WTC11 (cell line): Measurements from ENCODE around the gene PITPNC1. TPM values are rescaled to one million over a fixed set of nuclear protein-coding genes. Genes with fewer than 3 reads are reported as not detected.

Source experiments
- ATAC-seq: fragments of 200-7000 bp; cut with Tn5 transposase; 2 replicates; pipeline ENCODE4 v1.10.0; 2021; ENCODE audit warnings: mild to moderate bottlenecking, moderate library complexity
- CTCF ChIA-PET: fragments of 300-600 bp; sonication (Branson Sonifier 250); formaldehyde crosslinking; loops from one replicate; lab custom pipeline; 2021; ENCODE audit warnings: antibody characterized with exemption; lab: Charles Lee
- POLR2A ChIA-PET: fragments of 350-600 bp; sonication (Branson Sonifier 250); formaldehyde crosslinking; loops from one replicate; lab custom pipeline; 2021; ENCODE audit warnings: antibody characterized with exemption; lab: Charles Lee
- DNase-seq: peaks from one replicate; pipeline ENCODE4 v3.0.0; 2021; ENCODE audit warnings: low spot score
- H3K27ac Mint-ChIP-seq: 2 replicates; pipeline ENCODE4 v1.8.0; 2021; ENCODE audit warnings: mixed read lengths
- H3K27me3 Mint-ChIP-seq: 2 replicates; pipeline ENCODE4 v1.8.0; 2021; ENCODE audit warnings: low read depth, mild to moderate bottlenecking, moderate library complexity, mixed read lengths
- H3K36me3 Mint-ChIP-seq: 2 replicates; pipeline ENCODE4 v1.8.0; 2021; ENCODE audit warnings: mixed read lengths
- H3K4me1 Mint-ChIP-seq: 2 replicates; pipeline ENCODE4 v1.8.0; 2022; ENCODE audit warnings: mixed read lengths
- H3K4me3 Mint-ChIP-seq: 2 replicates; pipeline ENCODE4 v1.8.0; 2021; ENCODE audit warnings: mild to moderate bottlenecking, moderate library complexity, mixed read lengths
- H3K9me3 Mint-ChIP-seq: 2 replicates; pipeline ENCODE4 v1.8.0; 2021; ENCODE audit warnings: mixed read lengths
- CREB1 ChIP-seq: sonication (generic); formaldehyde crosslinking; IDR thresholded peaks from 2 replicates; pipeline ENCODE4 v1.8.0; 2023; ENCODE audit warnings: mild to moderate bottlenecking, missing genetic modification reagents
- GABPB1 ChIP-seq: sonication (generic); formaldehyde crosslinking; IDR thresholded peaks from 2 replicates; pipeline ENCODE4 v1.8.1; 2023; ENCODE audit warnings: mild to moderate bottlenecking, missing genetic modification reagents
- JUN ChIP-seq: sonication (generic); formaldehyde crosslinking; IDR thresholded peaks from 2 replicates; pipeline ENCODE4 v1.8.0; 2023; ENCODE audit warnings: mild to moderate bottlenecking, missing genetic modification reagents
- KAT7 ChIP-seq: sonication (generic); formaldehyde crosslinking; IDR thresholded peaks from 2 replicates; pipeline ENCODE4 v1.8.1; 2023; ENCODE audit warnings: missing genetic modification reagents, mild to moderate bottlenecking, borderline replicate concordance
- MYBL2 ChIP-seq: sonication (generic); formaldehyde crosslinking; IDR thresholded peaks from 2 replicates; pipeline ENCODE4 v1.8.1; 2023; ENCODE audit warnings: mild to moderate bottlenecking, moderate library complexity, missing genetic modification reagents
- NFATC4 ChIP-seq: fragments of 250-450 bp; sonication (Bioruptor Pico); IDR thresholded peaks from 2 replicates; pipeline ENCODE4 v1.9.0; 2021; ENCODE audit warnings: mild to moderate bottlenecking
- NR3C1 ChIP-seq: sonication (generic); formaldehyde crosslinking; conservative IDR thresholded peaks from 2 replicates; pipeline ENCODE4 v1.8.1; 2023; ENCODE audit warnings: low read depth, mild to moderate bottlenecking, missing genetic modification reagents
- OVOL2 ChIP-seq: fragments of 250-450 bp; sonication (Bioruptor Pico); IDR thresholded peaks from 2 replicates; pipeline ENCODE4 v1.9.0; 2021; ENCODE audit warnings: mild to moderate bottlenecking, borderline replicate concordance
- PRRX2 ChIP-seq: fragments of 250-450 bp; sonication (Bioruptor Pico); IDR thresholded peaks from 2 replicates; pipeline ENCODE4 v1.8.0; 2021; ENCODE audit warnings: mild to moderate bottlenecking
- SMAD3 ChIP-seq: sonication (generic); formaldehyde crosslinking; IDR thresholded peaks from 2 replicates; pipeline ENCODE4 v1.8.0; 2022; ENCODE audit warnings: missing genetic modification reagents, mild to moderate bottlenecking, borderline replicate concordance
- SP1 ChIP-seq: sonication (generic); formaldehyde crosslinking; conservative IDR thresholded peaks from 2 replicates; pipeline ENCODE4 v1.8.1; 2022; ENCODE audit warnings: missing genetic modification reagents
- TEAD4 ChIP-seq: sonication (generic); formaldehyde crosslinking; IDR thresholded peaks from 2 replicates; pipeline ENCODE4 v1.8.0; 2022; ENCODE audit warnings: mild to moderate bottlenecking, missing genetic modification reagents
- ZNF232 ChIP-seq: sonication (generic); formaldehyde crosslinking; IDR thresholded peaks from 2 replicates; pipeline ENCODE4 v1.8.0; 2022; ENCODE audit warnings: mild to moderate bottlenecking, missing genetic modification reagents
- total RNA-seq: library from RNA; stranded (reverse); gene quantifications from 3 replicates; pipeline ENCODE4 v1.2.3, GENCODE V29; 2021
- TF ChIP-seq, protein P1 (sequence below): sonication (generic); formaldehyde crosslinking; IDR thresholded peaks from 2 replicates; pipeline ENCODE4 v1.8.1; 2023; ENCODE audit warnings: mild to moderate bottlenecking, missing genetic modification reagents, moderate library complexity
- TF ChIP-seq, protein P2 (sequence below): sonication (generic); formaldehyde crosslinking; IDR thresholded peaks from 2 replicates; pipeline ENCODE4 v1.8.1; 2022; ENCODE audit warnings: mild to moderate bottlenecking, moderate library complexity, missing genetic modification reagents
- TF ChIP-seq, protein P3 (sequence below): sonication (generic); formaldehyde crosslinking; conservative IDR thresholded peaks from 2 replicates; pipeline ENCODE4 v1.8.1; 2022; ENCODE audit warnings: mild to moderate bottlenecking, missing genetic modification reagents
- TF ChIP-seq, protein P4 (sequence below): sonication (generic); formaldehyde crosslinking; IDR thresholded peaks from 2 replicates; pipeline ENCODE4 v1.8.0; 2023; ENCODE audit warnings: missing genetic modification reagents
- TF ChIP-seq, protein P5 (sequence below): fragments of 250-450 bp; sonication (Bioruptor Pico); IDR thresholded peaks from 2 replicates; pipeline ENCODE4 v1.9.0; 2021; ENCODE audit warnings: mild to moderate bottlenecking
- TF ChIP-seq, protein P6 (sequence below): sonication (generic); formaldehyde crosslinking; IDR thresholded peaks from 2 replicates; pipeline ENCODE4 v1.8.1; 2023; ENCODE audit warnings: mild to moderate bottlenecking, moderate library complexity, missing genetic modification reagents
- TF ChIP-seq, protein P7 (sequence below): sonication (generic); formaldehyde crosslinking; IDR thresholded peaks from 2 replicates; pipeline ENCODE4 v1.8.1; 2022; ENCODE audit warnings: low read depth, missing genetic modification reagents, borderline replicate concordance

The PITPNC1 gene
- total RNA-seq, 1 experiment from 2014 or later = 39.8 TPM

DNA sequence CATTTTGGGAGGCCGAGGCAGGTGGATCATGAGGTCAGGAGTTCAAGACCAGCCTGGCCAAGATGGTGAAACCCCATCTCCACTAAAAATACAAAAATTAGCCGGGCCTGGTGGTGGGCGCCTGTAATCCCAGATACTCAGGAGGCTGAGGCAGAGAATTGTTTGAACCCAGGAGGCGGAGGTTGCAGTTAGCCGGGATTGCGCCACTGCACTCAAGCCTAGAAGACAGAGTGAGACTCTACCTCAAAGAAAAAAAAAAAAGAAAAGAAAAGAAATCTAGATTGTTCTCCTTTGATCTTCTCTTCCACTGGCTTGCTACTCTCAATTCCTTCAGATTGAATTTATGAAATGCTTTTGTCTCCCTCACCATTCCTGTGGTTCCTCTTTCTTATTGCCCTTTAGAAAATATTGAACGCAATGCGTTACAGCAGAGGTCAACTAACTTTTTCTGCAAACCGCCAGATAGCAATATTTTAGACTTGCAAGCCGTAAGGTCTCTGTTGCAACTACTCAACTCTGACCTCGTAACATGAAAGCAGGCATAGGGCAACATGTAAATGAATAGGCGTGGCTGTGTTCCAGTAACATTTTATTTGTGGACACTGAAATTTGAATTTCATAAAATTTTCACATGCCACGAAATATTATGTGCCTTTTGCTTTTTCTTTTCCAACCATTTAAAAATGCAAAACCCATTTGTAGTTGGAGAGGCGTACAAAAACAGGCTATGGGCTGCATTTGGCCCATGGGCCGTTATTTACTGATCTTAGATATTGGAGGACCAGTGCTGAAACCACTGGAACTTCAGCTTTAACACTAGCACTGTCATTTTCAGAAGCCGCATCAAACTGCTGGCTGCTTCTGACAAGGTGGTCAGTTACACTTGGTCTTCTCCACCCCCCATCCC is 24.8 kb downstream of the PITPNC1 start:
- ATAC-seq = no peak
- no peak for DNase-seq
- ChIA-PET CTCF (no interaction called here), POLR2A (no interaction called here)
- no peak overlapping the region for H3K4me3 Mint-ChIP-seq
- TF ChIP-seq GABPB1 (no peak), ZNF232 (CRISPR knock-in tag) (no peak), SMAD3 (CRISPR knock-in tag) (no peak), SP1 (no peak), NFATC4 (no peak), CREB1 (CRISPR knock-in tag) (no peak), JUN (CRISPR knock-in tag) (no peak)
- TF ChIP-seq, protein P1, sequence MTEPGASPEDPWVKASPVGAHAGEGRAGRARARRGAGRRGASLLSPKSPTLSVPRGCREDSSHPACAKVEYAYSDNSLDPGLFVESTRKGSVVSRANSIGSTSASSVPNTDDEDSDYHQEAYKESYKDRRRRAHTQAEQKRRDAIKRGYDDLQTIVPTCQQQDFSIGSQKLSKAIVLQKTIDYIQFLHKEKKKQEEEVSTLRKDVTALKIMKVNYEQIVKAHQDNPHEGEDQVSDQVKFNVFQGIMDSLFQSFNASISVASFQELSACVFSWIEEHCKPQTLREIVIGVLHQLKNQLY = no peak
- TF ChIP-seq, protein P2, sequence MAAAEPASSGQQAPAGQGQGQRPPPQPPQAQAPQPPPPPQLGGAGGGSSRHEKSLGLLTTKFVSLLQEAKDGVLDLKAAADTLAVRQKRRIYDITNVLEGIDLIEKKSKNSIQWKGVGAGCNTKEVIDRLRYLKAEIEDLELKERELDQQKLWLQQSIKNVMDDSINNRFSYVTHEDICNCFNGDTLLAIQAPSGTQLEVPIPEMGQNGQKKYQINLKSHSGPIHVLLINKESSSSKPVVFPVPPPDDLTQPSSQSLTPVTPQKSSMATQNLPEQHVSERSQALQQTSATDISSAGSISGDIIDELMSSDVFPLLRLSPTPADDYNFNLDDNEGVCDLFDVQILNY (CRISPR knock-in tag) = no peak
- TF ChIP-seq, protein P3, sequence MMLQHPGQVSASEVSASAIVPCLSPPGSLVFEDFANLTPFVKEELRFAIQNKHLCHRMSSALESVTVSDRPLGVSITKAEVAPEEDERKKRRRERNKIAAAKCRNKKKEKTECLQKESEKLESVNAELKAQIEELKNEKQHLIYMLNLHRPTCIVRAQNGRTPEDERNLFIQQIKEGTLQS (CRISPR knock-in tag) = no peak
- TF ChIP-seq, protein P4, sequence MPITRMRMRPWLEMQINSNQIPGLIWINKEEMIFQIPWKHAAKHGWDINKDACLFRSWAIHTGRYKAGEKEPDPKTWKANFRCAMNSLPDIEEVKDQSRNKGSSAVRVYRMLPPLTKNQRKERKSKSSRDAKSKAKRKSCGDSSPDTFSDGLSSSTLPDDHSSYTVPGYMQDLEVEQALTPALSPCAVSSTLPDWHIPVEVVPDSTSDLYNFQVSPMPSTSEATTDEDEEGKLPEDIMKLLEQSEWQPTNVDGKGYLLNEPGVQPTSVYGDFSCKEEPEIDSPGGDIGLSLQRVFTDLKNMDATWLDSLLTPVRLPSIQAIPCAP (CRISPR knock-in tag) = no peak
- TF ChIP-seq, protein P5, sequence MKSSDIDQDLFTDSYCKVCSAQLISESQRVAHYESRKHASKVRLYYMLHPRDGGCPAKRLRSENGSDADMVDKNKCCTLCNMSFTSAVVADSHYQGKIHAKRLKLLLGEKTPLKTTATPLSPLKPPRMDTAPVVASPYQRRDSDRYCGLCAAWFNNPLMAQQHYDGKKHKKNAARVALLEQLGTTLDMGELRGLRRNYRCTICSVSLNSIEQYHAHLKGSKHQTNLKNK = no peak
- TF ChIP-seq, protein P6, sequence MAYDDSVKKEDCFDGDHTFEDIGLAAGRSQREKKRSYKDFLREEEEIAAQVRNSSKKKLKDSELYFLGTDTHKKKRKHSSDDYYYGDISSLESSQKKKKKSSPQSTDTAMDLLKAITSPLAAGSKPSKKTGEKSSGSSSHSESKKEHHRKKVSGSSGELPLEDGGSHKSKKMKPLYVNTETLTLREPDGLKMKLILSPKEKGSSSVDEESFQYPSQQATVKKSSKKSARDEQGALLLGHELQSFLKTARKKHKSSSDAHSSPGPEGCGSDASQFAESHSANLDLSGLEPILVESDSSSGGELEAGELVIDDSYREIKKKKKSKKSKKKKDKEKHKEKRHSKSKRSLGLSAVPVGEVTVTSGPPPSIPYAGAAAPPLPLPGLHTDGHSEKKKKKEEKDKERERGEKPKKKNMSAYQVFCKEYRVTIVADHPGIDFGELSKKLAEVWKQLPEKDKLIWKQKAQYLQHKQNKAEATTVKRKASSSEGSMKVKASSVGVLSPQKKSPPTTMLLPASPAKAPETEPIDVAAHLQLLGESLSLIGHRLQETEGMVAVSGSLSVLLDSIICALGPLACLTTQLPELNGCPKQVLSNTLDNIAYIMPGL = no peak
- H3K27ac Mint-ChIP-seq = peak overlapping the region; percentile 55; the same call in 1 of the 2 replicates
- peaks cover 41% of the 10 kb centered on the region for H3K4me1 Mint-ChIP-seq
- H3K36me3 Mint-ChIP-seq = peaks cover 9% of the 10 kb centered on the region; the same call in 1 of the 2 replicates
- H3K27me3 Mint-ChIP-seq = no peaks in the 10 kb centered on the region
- no peaks in the 10 kb centered on the region for H3K9me3 Mint-ChIP-seq

DNA sequence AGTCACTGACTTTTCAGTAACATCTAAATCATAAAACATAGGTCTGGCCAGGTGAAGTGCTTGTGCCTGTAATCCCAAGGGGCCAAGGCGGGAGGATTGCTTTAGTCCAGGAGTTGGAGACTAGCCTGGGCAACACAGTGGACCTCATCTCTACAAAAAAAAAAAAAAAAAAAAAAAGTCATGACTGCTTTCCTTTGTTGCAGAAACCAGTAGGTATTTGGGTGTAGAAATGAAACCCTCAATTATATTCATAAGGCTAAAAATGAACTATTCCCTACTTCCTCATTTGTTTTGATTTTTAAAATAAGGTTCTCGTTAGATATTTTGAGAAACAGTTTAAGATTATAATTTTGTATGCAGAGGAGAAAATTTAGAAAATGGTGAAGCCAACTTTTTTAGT is 26.0 kb downstream of the PITPNC1 start:
- Mint-ChIP-seq H3K4me3 (no peak overlapping the region), H3K36me3 (peaks cover 2% of the 10 kb centered on the region; the same call in 1 of the 2 replicates), H3K27me3 (no peaks in the 10 kb centered on the region), H3K9me3 (no peaks in the 10 kb centered on the region), H3K27ac (peak overlapping the region; percentile 46; the same call in 1 of the 2 replicates), H3K4me1 (peaks cover 41% of the 10 kb centered on the region)
- ChIA-PET POLR2A (no interaction called here), CTCF (no interaction called here)
- TF ChIP-seq TEAD4 (CRISPR knock-in tag) (no peak), NR3C1 (CRISPR knock-in tag) (no peak), KAT7 (CRISPR knock-in tag) (no peak), SMAD3 (CRISPR knock-in tag) (no peak), NFATC4 (no peak), OVOL2 (no peak), PRRX2 (CRISPR knock-in tag) (no peak), MYBL2 (CRISPR knock-in tag) (no peak)
- TF ChIP-seq, protein P7, sequence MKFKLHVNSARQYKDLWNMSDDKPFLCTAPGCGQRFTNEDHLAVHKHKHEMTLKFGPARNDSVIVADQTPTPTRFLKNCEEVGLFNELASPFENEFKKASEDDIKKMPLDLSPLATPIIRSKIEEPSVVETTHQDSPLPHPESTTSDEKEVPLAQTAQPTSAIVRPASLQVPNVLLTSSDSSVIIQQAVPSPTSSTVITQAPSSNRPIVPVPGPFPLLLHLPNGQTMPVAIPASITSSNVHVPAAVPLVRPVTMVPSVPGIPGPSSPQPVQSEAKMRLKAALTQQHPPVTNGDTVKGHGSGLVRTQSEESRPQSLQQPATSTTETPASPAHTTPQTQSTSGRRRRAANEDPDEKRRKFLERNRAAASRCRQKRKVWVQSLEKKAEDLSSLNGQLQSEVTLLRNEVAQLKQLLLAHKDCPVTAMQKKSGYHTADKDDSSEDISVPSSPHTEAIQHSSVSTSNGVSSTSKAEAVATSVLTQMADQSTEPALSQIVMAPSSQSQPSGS (CRISPR knock-in tag) = no peak
- TF ChIP-seq, protein P2 (CRISPR knock-in tag) = no peak
- ATAC-seq (no peak), DNase-seq (no peak)
